Measurements from ENCODE around the gene RNF213.

The RNF213 gene

GRCh38 chr17:80347948-80348351 is 87.3 kb downstream of the RNF213 start:
- Histone ChIP-seq H3K4me1 (ENCODE audit: control insufficient read depth, insufficient read depth, low read length) (no peaks in the 10 kb centered on the region), H3K4me3 (ENCODE audit: low read length) (no peak overlapping the region), H3K27me3 (ENCODE audit: control insufficient read depth, insufficient read depth, low read length) (no peaks in the 10 kb centered on the region), H3K9ac (ENCODE audit: low read length) (no peak overlapping the region), H3K36me3 (ENCODE audit: control insufficient read depth, insufficient read depth, low read length) (peaks cover 85% of the 10 kb centered on the region), H3K27ac (ENCODE audit: low read depth, low read length) (no peak overlapping the region)

- H3K36me3 ChIP-seq (ENCODE audit: control insufficient read depth, insufficient read depth, low read length): peaks cover 85% of the 10 kb centered on the region
- no peak overlapping the region for H3K4me3 ChIP-seq (ENCODE audit: low read length)
- no peaks in the 10 kb centered on the region for H3K4me1 ChIP-seq (ENCODE audit: control insufficient read depth, insufficient read depth, low read length)
- H3K9ac ChIP-seq (ENCODE audit: low read length): no peak overlapping the region
- no peaks in the 10 kb centered on the region for H3K27me3 ChIP-seq (ENCODE audit: control insufficient read depth, insufficient read depth, low read length)
- H3K27ac ChIP-seq (ENCODE audit: low read depth, low read length): no peak overlapping the region
Observed at GRCh38 chr17:80348551-80349150, 88.0 kb downstream of the RNF213 start.

- Histone ChIP-seq H3K4me3 (ENCODE audit: low read length) (no peak overlapping the region), H3K9ac (ENCODE audit: low read length) (no peak overlapping the region), H3K27ac (ENCODE audit: low read depth, low read length) (no peak overlapping the region), H3K27me3 (ENCODE audit: control insufficient read depth, insufficient read depth, low read length) (no peaks in the 10 kb centered on the region), H3K36me3 (ENCODE audit: control insufficient read depth, insufficient read depth, low read length) (peaks cover 86% of the 10 kb centered on the region), H3K4me1 (ENCODE audit: control insufficient read depth, insufficient read depth, low read length) (no peaks in the 10 kb centered on the region)
Observed at GRCh38 chr17:80349151-80349651, 88.5 kb downstream of the RNF213 start.

GRCh38 chr17:80349751-80350150 is 89.1 kb downstream of the RNF213 start:
- Histone ChIP-seq H3K4me1 (ENCODE audit: control insufficient read depth, insufficient read depth, low read length) (no peaks in the 10 kb centered on the region), H3K9ac (ENCODE audit: low read length) (no peak overlapping the region), H3K36me3 (ENCODE audit: control insufficient read depth, insufficient read depth, low read length) (peaks cover 86% of the 10 kb centered on the region), H3K4me3 (ENCODE audit: low read length) (no peak overlapping the region), H3K27me3 (ENCODE audit: control insufficient read depth, insufficient read depth, low read length) (no peaks in the 10 kb centered on the region), H3K27ac (ENCODE audit: low read depth, low read length) (no peak overlapping the region)

GRCh38 chr17:80352216-80352895 is 91.7 kb downstream of the RNF213 start:
- Histone ChIP-seq H3K27ac (ENCODE audit: low read depth, low read length) (no peak overlapping the region), H3K9ac (ENCODE audit: low read length) (no peak overlapping the region), H3K27me3 (ENCODE audit: control insufficient read depth, insufficient read depth, low read length) (no peaks in the 10 kb centered on the region), H3K4me3 (ENCODE audit: low read length) (no peak overlapping the region), H3K4me1 (ENCODE audit: control insufficient read depth, insufficient read depth, low read length) (no peaks in the 10 kb centered on the region), H3K36me3 (ENCODE audit: control insufficient read depth, insufficient read depth, low read length) (peaks cover 66% of the 10 kb centered on the region)

- Histone ChIP-seq H3K4me1 (ENCODE audit: control insufficient read depth, insufficient read depth, low read length) (no peaks in the 10 kb centered on the region), H3K27me3 (ENCODE audit: control insufficient read depth, insufficient read depth, low read length) (no peaks in the 10 kb centered on the region), H3K27ac (ENCODE audit: low read depth, low read length) (no peak overlapping the region), H3K9ac (ENCODE audit: low read length) (no peak overlapping the region), H3K4me3 (ENCODE audit: low read length) (no peak overlapping the region), H3K36me3 (ENCODE audit: control insufficient read depth, insufficient read depth, low read length) (peaks cover 63% of the 10 kb centered on the region)
Observed at GRCh38 chr17:80352991-80353665, 92.5 kb downstream of the RNF213 start.

- no peaks in the 10 kb centered on the region for H3K4me1 ChIP-seq (ENCODE audit: control insufficient read depth, insufficient read depth, low read length)
- H3K9ac ChIP-seq (ENCODE audit: low read length): no peak overlapping the region
- H3K27ac ChIP-seq (ENCODE audit: low read depth, low read length): no peak overlapping the region
- no peaks in the 10 kb centered on the region for H3K27me3 ChIP-seq (ENCODE audit: control insufficient read depth, insufficient read depth, low read length)
- no peak overlapping the region for H3K4me3 ChIP-seq (ENCODE audit: low read length)
- H3K36me3 ChIP-seq (ENCODE audit: control insufficient read depth, insufficient read depth, low read length): peaks cover 60% of the 10 kb centered on the region
Observed at GRCh38 chr17:80353718-80354275, 93.1 kb downstream of the RNF213 start.

GRCh38 chr17:80354336-80354735 is 93.7 kb downstream of the RNF213 start:
- no peaks in the 10 kb centered on the region for H3K4me1 ChIP-seq (ENCODE audit: control insufficient read depth, insufficient read depth, low read length)
- H3K27me3 ChIP-seq (ENCODE audit: control insufficient read depth, insufficient read depth, low read length): no peaks in the 10 kb centered on the region
- H3K4me3 ChIP-seq (ENCODE audit: low read length): no peak overlapping the region
- peaks cover 54% of the 10 kb centered on the region for H3K36me3 ChIP-seq (ENCODE audit: control insufficient read depth, insufficient read depth, low read length)
- H3K27ac ChIP-seq (ENCODE audit: low read depth, low read length): no peak overlapping the region
- H3K9ac ChIP-seq (ENCODE audit: low read length): no peak overlapping the region

- no peak overlapping the region for H3K27ac ChIP-seq (ENCODE audit: low read depth, low read length)
- no peaks in the 10 kb centered on the region for H3K4me1 ChIP-seq (ENCODE audit: control insufficient read depth, insufficient read depth, low read length)
- H3K36me3 ChIP-seq (ENCODE audit: control insufficient read depth, insufficient read depth, low read length): peaks cover 56% of the 10 kb centered on the region
- no peak overlapping the region for H3K4me3 ChIP-seq (ENCODE audit: low read length)
- H3K9ac ChIP-seq (ENCODE audit: low read length): no peak overlapping the region
- no peaks in the 10 kb centered on the region for H3K27me3 ChIP-seq (ENCODE audit: control insufficient read depth, insufficient read depth, low read length)
Observed at GRCh38 chr17:80356231-80356856, 95.7 kb downstream of the RNF213 start.

GRCh38 chr17:80358131-80358530 is 97.5 kb downstream of the RNF213 start:
- H3K27ac ChIP-seq (ENCODE audit: low read depth, low read length): no peak overlapping the region
- H3K9ac ChIP-seq (ENCODE audit: low read length): no peak overlapping the region
- peaks cover 53% of the 10 kb centered on the region for H3K36me3 ChIP-seq (ENCODE audit: control insufficient read depth, insufficient read depth, low read length)
- H3K27me3 ChIP-seq (ENCODE audit: control insufficient read depth, insufficient read depth, low read length): no peaks in the 10 kb centered on the region
- no peaks in the 10 kb centered on the region for H3K4me1 ChIP-seq (ENCODE audit: control insufficient read depth, insufficient read depth, low read length)
- H3K4me3 ChIP-seq (ENCODE audit: low read length): no peak overlapping the region

- Histone ChIP-seq H3K36me3 (ENCODE audit: control insufficient read depth, insufficient read depth, low read length) (peaks cover 53% of the 10 kb centered on the region), H3K9ac (ENCODE audit: low read length) (no peak overlapping the region), H3K4me3 (ENCODE audit: low read length) (no peak overlapping the region), H3K27ac (ENCODE audit: low read depth, low read length) (no peak overlapping the region), H3K4me1 (ENCODE audit: control insufficient read depth, insufficient read depth, low read length) (no peaks in the 10 kb centered on the region), H3K27me3 (ENCODE audit: control insufficient read depth, insufficient read depth, low read length) (no peaks in the 10 kb centered on the region)
Observed at GRCh38 chr17:80358861-80359260, 98.2 kb downstream of the RNF213 start.

GRCh38 chr17:80359422-80360110 is 98.9 kb downstream of the RNF213 start:
- no peak overlapping the region for H3K4me3 ChIP-seq (ENCODE audit: low read length)
- H3K9ac ChIP-seq (ENCODE audit: low read length): no peak overlapping the region
- H3K27me3 ChIP-seq (ENCODE audit: control insufficient read depth, insufficient read depth, low read length): no peaks in the 10 kb centered on the region
- H3K27ac ChIP-seq (ENCODE audit: low read depth, low read length): no peak overlapping the region
- peaks cover 53% of the 10 kb centered on the region for H3K36me3 ChIP-seq (ENCODE audit: control insufficient read depth, insufficient read depth, low read length)
- H3K4me1 ChIP-seq (ENCODE audit: control insufficient read depth, insufficient read depth, low read length): no peaks in the 10 kb centered on the region

Data from rectal smooth muscle tissue (tissue), 1 donor.